SIG-M5 (cell line): ENCODE measurements around the gene IMPACT.

Source experiments
- DNase-seq: peaks from one replicate; lab custom pipeline; 2025; lab: John Stamatoyannopoulos, UW

IMPACT gene

DNA sequence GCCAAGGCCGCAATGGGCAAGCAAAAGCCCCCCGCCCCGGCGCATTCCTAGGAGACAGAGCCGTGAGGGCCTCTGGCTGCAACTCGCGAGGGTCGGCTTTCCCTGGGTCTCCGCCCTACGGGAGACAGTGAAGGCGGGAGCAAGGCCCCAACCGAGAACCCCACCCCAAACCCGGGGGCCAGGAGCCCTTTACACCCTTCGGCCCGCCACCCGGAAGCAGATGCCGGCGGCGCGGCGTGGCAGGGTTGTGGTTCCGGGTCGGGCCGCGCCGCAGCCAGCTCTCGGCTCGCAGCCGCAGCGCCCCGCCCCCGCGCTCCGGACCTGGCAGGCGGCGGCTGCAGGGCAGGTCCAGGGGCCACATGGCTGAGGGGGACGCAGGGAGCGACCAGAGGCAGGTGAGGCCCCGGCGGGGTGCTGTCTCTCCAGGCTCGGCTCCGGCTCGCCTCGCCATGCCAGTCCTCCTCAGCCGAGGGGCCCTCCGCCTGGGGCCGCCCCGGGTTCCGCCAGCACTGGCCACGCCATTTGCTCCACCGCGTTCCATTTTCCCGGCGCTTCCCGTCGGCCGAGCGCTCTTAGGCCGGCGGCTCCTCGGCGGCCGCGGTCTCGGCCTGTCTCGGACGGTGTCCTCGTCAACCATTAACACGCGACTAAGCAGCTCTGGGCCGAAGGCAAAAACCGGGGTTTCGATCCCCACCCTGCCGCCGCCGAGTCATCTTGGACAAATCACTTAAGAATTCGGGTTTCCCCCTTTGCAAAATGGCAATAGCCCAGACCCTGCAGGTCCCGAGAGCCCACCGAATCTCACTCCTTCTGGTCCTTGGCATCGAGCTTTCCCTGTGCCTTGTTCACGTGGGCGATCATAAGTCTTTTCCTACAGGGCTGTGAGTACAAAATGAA is at the start of gene IMPACT:
IMPACT (plus strand) TSS at position 273 of the 897 bp plus-strand sequence; CDS start at position 360, 87 bp downstream.
- DNase-seq = no peak

DNA sequence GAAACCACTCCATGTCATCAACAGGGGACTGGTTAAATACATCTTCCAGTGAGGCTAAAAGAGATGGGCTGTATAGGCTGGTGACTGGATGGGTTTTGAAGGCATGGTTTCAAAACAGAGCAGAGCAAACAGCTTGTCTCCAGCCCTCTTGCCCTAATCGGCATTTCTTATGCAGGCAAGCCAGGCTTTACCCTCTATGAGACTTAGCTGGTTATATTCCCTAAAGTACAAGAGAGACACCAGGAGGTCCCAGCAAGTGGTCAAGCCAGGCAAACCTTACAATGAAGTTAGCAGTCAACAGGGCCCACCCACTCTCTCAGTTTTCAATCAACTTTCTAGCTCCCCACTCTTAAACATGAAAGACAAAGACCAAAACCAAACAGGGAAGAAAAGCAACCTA is 47.9 kb upstream of the IMPACT start:
- DNase-seq = no peak

GRCh38 chr18:24380163-24380747 is 46.2 kb upstream of the IMPACT start:
- DNase-seq = no peak

GRCh38 chr18:24381126-24381525 is 45.3 kb upstream of the IMPACT start:
- no peak for DNase-seq

DNA sequence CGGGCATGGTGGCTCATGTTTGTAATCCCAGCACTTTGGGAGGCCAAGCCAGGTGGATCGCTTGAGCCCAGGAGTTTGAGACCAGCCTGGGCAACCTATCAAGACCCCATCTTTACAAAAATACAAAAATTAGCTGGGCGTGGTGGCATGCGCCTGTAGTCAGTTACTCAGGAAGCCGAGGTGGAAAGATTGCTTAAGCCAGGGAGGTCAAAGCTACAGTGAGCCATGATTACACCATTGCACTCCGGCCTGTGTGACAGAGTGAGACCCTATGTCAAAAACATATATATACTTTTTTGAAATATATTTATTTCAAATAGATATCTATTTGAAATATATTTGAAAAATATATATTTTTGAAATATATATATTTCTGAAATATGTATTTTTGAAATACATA is 39.8 kb upstream of the IMPACT start:
- no peak for DNase-seq

- no peak for DNase-seq
These were observed 37.5 kb upstream of the IMPACT start for GRCh38 chr18:24388957-24389356.

GRCh38 chr18:24395049-24395795 is 31.2 kb upstream of the IMPACT start:
- peak; percentile 21 for DNase-seq

DNA sequence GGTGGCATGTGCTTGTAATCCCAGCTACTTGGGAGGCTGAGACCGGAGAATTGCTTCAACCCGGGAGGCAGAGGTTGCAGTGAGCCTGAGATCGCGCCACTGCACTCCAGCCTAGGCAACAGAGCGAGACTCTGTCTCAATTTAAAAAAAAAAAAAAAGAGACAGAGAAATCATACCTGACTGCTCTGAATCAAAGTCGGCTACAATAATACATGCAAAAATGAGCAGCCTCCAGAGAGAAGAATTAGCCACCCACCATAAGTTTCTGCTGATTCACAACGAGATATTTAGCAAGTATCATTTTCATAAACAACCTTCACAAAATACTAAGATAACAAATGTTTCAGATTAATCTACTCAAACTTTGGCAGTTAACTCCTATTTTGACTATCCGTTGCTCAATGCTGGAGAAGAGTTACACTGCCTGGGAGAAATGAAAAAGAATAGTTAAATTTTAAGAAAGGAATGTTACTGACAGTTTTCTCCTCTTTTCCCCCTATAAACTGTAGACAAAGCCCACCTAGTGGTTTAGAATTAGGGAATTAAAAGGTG is 30.3 kb upstream of the IMPACT start:
- no peak for DNase-seq

GRCh38 chr18:24397131-24397693 is 29.3 kb upstream of the IMPACT start:
- peak; percentile 48 for DNase-seq

DNA sequence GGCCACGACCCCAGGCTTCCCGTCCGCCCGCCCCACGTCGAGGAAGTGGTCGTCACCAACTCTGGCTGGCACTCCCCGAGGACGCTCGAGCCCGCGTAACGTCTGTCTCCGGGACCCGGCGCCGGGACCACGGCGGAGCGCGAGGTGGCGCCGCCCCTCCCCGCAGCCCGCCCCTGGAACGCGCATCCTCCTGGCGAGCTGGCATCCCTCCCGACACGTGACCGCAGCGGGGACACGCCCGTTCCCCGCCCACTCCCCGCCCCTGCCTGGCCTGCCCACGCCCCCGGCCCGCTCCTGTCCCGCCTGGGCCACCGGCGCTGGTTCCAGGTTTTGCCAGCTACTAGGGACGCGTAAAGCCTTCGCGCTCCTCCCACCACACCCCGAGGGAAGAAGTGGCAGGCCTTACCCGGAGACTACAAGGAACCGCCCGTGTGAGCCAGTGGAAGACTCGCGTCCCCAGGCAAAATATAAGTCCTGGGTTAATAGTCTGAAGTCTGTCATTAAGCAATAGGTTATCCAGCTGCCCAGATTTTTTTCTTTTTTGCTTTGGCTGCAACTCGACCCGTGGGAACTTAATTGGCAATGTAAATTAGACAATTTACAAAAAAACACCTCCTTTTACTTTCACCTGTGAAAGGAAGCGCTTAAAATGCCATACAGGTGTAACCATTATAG is 28.6 kb upstream of the IMPACT start, which contains the start of gene OSBPL1A:
OSBPL1A (minus strand) TSS at position 131 of the 675 bp plus-strand sequence. CDS start 20,291 bp downstream, outside the sequence.
- DNase-seq = peak; percentile 85

GRCh38 chr18:24398540-24398939 is 27.9 kb upstream of the IMPACT start:
- no peak for DNase-seq

- no peak for DNase-seq
These were observed 25.9 kb upstream of the IMPACT start for GRCh38 chr18:24400587-24400986.

GRCh38 chr18:24402209-24402785 is 24.2 kb upstream of the IMPACT start:
- no peak for DNase-seq

- DNase-seq = no peak
These were observed 23.4 kb upstream of the IMPACT start for GRCh38 chr18:24403076-24403475.

DNA sequence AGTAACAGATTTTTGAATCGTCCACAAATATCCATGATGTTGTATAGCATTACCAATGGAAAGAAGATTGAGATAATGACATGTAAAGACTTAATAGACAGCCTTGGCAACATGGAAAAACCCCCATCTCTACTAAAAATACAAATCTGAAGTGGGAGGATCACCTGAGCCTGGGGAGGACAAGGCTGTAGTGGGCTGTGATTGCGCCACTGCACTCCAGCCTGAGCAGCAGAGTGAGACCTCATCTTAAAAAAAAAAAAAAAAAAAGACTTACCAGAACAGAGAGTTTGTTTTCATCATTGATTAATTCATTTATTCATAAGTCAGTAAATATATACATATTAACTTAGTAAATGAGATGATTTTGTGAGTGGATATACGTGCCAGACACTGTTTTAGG is 21.9 kb upstream of the IMPACT start:
- DNase-seq = no peak

DNA sequence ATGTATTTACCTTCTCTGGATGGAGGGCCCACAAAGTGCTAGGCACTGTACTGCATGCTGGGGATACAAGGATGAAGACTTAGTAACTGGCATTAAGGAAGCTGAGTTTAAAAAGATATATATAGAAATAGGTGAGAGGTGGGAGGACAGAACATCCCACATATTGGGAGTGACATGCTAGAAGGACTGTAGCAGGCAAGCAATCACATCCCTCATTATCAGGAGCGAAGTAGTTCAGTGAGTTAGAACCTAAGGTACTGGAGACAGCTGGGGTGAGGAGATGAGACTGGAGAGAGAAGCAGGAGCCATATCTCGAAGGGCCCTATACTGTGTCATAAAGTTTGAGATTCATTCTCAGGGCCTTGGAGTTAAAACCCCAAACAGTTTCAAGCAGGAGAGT is 18.0 kb upstream of the IMPACT start:
- no peak for DNase-seq

GRCh38 chr18:24413148-24413547 is 13.3 kb upstream of the IMPACT start:
- DNase-seq = no peak

- no peak for DNase-seq
These were observed 12.0 kb upstream of the IMPACT start for GRCh38 chr18:24414349-24415003.

DNA sequence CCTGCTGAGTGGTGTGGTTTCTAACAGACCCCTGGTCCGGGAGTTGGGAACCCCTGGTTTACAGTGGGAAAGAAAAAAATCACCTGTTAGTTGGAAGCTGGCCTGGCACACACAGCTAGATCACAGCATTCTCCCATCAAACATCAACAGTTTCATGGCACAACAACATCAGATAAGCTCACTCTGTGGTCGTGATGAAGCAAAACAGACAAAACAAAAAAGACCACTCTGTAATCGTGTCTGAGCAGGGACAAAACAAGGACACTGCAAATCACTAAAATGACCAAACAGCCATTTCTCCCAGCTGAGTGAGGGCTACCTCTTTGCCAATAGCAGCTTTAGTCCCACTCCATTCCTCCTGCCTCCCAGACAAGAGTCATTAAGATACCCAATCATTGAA is 9.0 kb upstream of the IMPACT start:
- DNase-seq = no peak

GRCh38 chr18:24420551-24420950 is 5.9 kb upstream of the IMPACT start:
- DNase-seq = no peak
